Loucy (cell line): Measurements from ENCODE around the gene NAALADL2.

Experiments used
- H2AFZ ChIP-seq: fragments of 200-600 bp; sonication (generic); 2 replicates; pipeline ENCODE4 v1.6.0; 2016; ENCODE audit warnings: antibody characterized with exemption, mild to moderate bottlenecking, low read length, moderate library complexity
- H3F3A ChIP-seq: fragments of 200-600 bp; 2 replicates; pipeline ENCODE4 v1.6.0; 2016; ENCODE audit warnings: antibody characterized with exemption, low read depth, mild to moderate bottlenecking
- H3K27me3 ChIP-seq: fragments of 200-600 bp; sonication (generic); 2 replicates; pipeline ENCODE4 v1.6.1; 2014; ENCODE audit warnings: low read length, mild to moderate bottlenecking; ENCODE audit not compliant: insufficient read depth, poor library complexity, severe bottlenecking
- H3K36me3 ChIP-seq: fragments of 200-600 bp; sonication (generic); 2 replicates; pipeline ENCODE4 v1.6.1; 2016; ENCODE audit warnings: low read length; ENCODE audit not compliant: insufficient read depth
- H3K4me1 ChIP-seq: fragments of 200-600 bp; sonication (generic); 2 replicates; pipeline ENCODE4 v1.5.1; 2014; ENCODE audit warnings: low read length, mild to moderate bottlenecking; ENCODE audit not compliant: insufficient read depth, poor library complexity, severe bottlenecking
- H3K4me2 ChIP-seq: fragments of 200-600 bp; sonication (generic); 2 replicates; pipeline ENCODE4 v1.6.0; 2014; ENCODE audit warnings: antibody characterized with exemption, low read length, low read depth, mild to moderate bottlenecking; ENCODE audit not compliant: poor library complexity, severe bottlenecking
- H3K4me3 ChIP-seq: fragments of 200-600 bp; sonication (generic); 2 replicates; pipeline ENCODE4 v1.5.1; 2014; ENCODE audit warnings: low read length, mild to moderate bottlenecking, mixed read lengths; ENCODE audit not compliant: poor library complexity, severe bottlenecking
- H3K79me2 ChIP-seq: fragments of 200-600 bp; sonication (generic); 2 replicates; pipeline ENCODE4 v1.6.1; 2014; ENCODE audit warnings: low read length; ENCODE audit not compliant: insufficient read depth
- H3K9ac ChIP-seq: fragments of 200-600 bp; sonication (generic); 2 replicates; pipeline ENCODE4 v1.6.0; 2014; ENCODE audit warnings: mild to moderate bottlenecking, low read depth, low read length, moderate library complexity; ENCODE audit not compliant: poor library complexity, severe bottlenecking
- H3K9me2 ChIP-seq: fragments of 200-600 bp; sonication (generic); replicated peaks from 2 replicates; pipeline ENCODE4 v1.6.1; 2016; ENCODE audit warnings: low read depth, low read length, mixed read lengths
- H3K9me3 ChIP-seq: fragments of 200-600 bp; sonication (generic); 2 replicates; pipeline ENCODE4 v1.6.1; 2014; ENCODE audit warnings: mild to moderate bottlenecking, antibody characterized with exemption, low read length, low read depth; ENCODE audit not compliant: insufficient read depth
- H4K20me1 ChIP-seq: fragments of 200-600 bp; sonication (generic); 2 replicates; pipeline ENCODE4 v1.6.0; 2014; ENCODE audit warnings: antibody characterized with exemption, low read length, mild to moderate bottlenecking; ENCODE audit not compliant: insufficient read depth, poor library complexity, severe bottlenecking
- EZH2phosphoT487 ChIP-seq: fragments of 200-600 bp; IDR thresholded peaks from 2 replicates; pipeline ENCODE4 v1.6.1; 2018; ENCODE audit warnings: antibody characterized with exemption, mild to moderate bottlenecking, moderate library complexity, borderline replicate concordance
- TF ChIP-seq, protein P1 (sequence below): fragments of 200-600 bp; sonication (generic); conservative IDR thresholded peaks from 2 replicates; pipeline ENCODE4 v1.5.1; 2014; ENCODE audit warnings: mild to moderate bottlenecking, antibody characterized with exemption, low read length

The NAALADL2 gene

DNA sequence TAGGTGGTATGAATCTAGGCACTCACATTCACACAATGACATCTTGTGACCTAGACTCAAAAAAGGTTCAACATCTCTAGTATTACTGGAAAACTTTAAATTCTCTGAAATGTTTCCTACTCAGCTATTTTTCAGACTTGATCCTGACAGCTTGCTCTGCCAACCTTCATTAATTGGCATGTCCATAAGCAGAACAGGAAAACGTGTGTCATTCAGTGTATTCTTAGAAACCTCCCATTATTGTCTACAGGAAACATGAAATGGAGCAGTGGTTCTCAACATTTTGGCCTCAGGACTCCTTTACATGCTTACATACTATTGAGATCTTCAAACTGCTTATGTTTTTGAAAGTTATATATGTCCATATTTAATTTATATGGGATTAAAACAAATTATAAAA lies 363.2 kb downstream of the NAALADL2 start:
- H3K9ac ChIP-seq, result no peak overlapping the region
- H3K4me2 ChIP-seq, result no peak overlapping the region
- TF ChIP-seq EZH2phosphoT487, result no peak
- TF ChIP-seq, protein P1, sequence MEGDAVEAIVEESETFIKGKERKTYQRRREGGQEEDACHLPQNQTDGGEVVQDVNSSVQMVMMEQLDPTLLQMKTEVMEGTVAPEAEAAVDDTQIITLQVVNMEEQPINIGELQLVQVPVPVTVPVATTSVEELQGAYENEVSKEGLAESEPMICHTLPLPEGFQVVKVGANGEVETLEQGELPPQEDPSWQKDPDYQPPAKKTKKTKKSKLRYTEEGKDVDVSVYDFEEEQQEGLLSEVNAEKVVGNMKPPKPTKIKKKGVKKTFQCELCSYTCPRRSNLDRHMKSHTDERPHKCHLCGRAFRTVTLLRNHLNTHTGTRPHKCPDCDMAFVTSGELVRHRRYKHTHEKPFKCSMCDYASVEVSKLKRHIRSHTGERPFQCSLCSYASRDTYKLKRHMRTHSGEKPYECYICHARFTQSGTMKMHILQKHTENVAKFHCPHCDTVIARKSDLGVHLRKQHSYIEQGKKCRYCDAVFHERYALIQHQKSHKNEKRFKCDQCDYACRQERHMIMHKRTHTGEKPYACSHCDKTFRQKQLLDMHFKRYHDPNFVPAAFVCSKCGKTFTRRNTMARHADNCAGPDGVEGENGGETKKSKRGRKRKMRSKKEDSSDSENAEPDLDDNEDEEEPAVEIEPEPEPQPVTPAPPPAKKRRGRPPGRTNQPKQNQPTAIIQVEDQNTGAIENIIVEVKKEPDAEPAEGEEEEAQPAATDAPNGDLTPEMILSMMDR, result no peak
- no peaks in the 10 kb centered on the region for H3F3A ChIP-seq
- H3K27me3 ChIP-seq, result no peaks in the 10 kb centered on the region
- no peaks in the 10 kb centered on the region for H4K20me1 ChIP-seq
- H3K4me3 ChIP-seq, result no peak overlapping the region
- H3K4me1 ChIP-seq, result no peaks in the 10 kb centered on the region
- 0 out of 2 replicates have a peak, but pooled peaks cover 3% of the 10 kb centered on the region for H3K9me2 ChIP-seq
- no peak overlapping the region for H2AFZ ChIP-seq
- no peaks in the 10 kb centered on the region for H3K9me3 ChIP-seq
- H3K36me3 ChIP-seq, result no peaks in the 10 kb centered on the region
- H3K79me2 ChIP-seq, result no peaks in the 10 kb centered on the region

DNA sequence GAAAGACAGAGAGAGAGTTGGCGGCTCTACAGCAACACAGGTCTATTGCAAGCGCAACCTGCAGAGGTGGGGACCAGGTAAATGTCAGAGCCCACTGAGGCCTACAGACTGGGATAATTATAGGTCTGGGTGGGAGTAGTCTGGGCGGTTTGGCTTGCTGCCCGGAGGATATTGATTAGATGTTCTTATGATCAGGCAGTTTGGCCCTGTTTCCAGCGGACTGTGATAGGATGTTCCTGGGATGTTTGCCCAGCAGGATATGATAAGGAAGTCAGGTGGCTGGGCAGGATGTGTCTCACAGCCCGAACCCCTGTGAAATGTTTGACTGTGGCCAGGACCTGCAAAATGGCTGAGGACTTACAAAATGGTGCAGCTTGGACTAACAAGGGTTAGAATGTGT lies 364.9 kb downstream of the NAALADL2 start:
- no peaks in the 10 kb centered on the region for H3F3A ChIP-seq
- no peaks in the 10 kb centered on the region for H3K9me2 ChIP-seq
- H3K4me1 ChIP-seq, result no peaks in the 10 kb centered on the region
- H2AFZ ChIP-seq, result no peak overlapping the region
- H3K4me2 ChIP-seq, result no peak overlapping the region
- no peaks in the 10 kb centered on the region for H3K79me2 ChIP-seq
- TF ChIP-seq EZH2phosphoT487, result no peak
- TF ChIP-seq, protein P1, result no peak
- no peaks in the 10 kb centered on the region for H3K9me3 ChIP-seq
- no peaks in the 10 kb centered on the region for H3K27me3 ChIP-seq
- no peaks in the 10 kb centered on the region for H3K36me3 ChIP-seq
- H3K4me3 ChIP-seq, result no peak overlapping the region
- H3K9ac ChIP-seq, result no peak overlapping the region
- H4K20me1 ChIP-seq, result no peaks in the 10 kb centered on the region

DNA sequence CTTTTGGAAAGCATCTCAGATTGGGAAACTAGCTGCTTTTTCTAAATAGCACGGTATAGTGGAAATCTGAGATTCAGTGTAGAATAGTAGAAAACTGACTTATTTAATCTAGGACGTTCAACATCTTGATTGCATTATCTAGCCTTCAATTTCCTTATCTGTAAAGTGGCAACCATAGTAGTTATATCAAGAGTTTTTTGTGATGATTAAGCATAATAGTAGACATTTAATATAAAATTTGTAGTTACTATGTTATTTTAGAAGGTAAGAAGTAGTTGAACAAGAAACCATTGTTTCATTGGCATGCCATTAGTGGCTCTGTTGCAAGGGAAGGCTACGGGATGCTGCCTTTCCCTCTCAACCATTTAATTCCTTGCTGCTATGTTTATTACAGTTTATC lies 367.3 kb downstream of the NAALADL2 start:
- Histone ChIP-seq H3F3A (no peaks in the 10 kb centered on the region), H4K20me1 (no peaks in the 10 kb centered on the region), H2AFZ (no peak overlapping the region), H3K36me3 (no peaks in the 10 kb centered on the region), H3K9ac (no peak overlapping the region), H3K4me1 (no peaks in the 10 kb centered on the region), H3K4me2 (no peak overlapping the region), H3K79me2 (no peaks in the 10 kb centered on the region), H3K9me3 (no peaks in the 10 kb centered on the region), H3K9me2 (no peaks in the 10 kb centered on the region), H3K27me3 (no peaks in the 10 kb centered on the region), H3K4me3 (no peak overlapping the region)
- TF ChIP-seq, protein P1, result no peak
- no peak for TF ChIP-seq EZH2phosphoT487
